Inferior parietal cortex (tissue), 1 donor: ENCODE results near the gene OR1J2.

ENCODE experiments used
- DNase-seq: peaks from one replicate; pipeline ENCODE4 v3.0.0-alpha.2; 2016; ENCODE audit errors: extremely low spot score

OR1J2 gene

DNA sequence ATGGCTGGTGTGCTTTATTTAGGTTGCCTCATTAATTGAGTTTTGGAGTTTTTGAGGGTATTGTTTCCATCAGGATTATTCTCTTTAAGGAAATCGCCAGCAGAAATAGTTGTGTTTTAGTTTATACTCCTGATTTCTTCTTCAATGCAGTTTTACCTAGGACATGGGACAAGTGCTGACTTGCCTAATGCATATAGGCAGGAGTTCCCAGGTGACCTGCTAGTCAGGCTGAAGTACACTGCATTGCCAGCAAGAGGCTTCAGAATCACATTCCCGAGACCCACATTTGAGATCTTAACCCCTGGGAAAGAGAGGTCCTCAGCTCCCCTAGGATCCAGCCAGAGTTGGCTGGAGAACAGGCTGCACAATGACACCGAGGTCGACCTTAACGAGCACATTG is 40.8 kb downstream of the OR1J2 start:
- no peak for DNase-seq

- no peak for DNase-seq
Observed at GRCh38 chr9:122552812-122553211, 42.2 kb downstream of the OR1J2 start, which contains the start of gene OR1N2. Gene OR1N2 (plus strand): TSS chr9:122553112. CDS start chr9:122553212, 100 bp downstream.
